SK-N-SH (cell line): ENCODE measurements around the gene WWTR1.

Experiments used
- ELF1 ChIP-seq: IDR thresholded peaks from 2 replicates; pipeline ENCODE4 v1.4.0; 2012
- EZH2phosphoT487 ChIP-seq: fragments of 200-600 bp; sonication (generic); IDR thresholded peaks from 2 replicates; pipeline ENCODE4 v1.6.1; 2017; ENCODE audit warnings: low read depth, mixed run types, mild to moderate bottlenecking, antibody characterized with exemption, moderate library complexity, borderline replicate concordance
- JUND ChIP-seq: IDR thresholded peaks from 2 replicates; pipeline ENCODE4 v1.4.0; 2012
- SIN3A ChIP-seq: IDR thresholded peaks from 2 replicates; pipeline ENCODE4 v1.6.1; 2012; ENCODE audit warnings: low read depth, mild to moderate bottlenecking, low read length, moderate library complexity, borderline replicate concordance
- TF ChIP-seq, protein P1 (sequence below): fragments of 200-600 bp; sonication (generic); IDR thresholded peaks from 2 replicates; pipeline ENCODE4 v1.6.1; 2017; ENCODE audit warnings: antibody characterized with exemption, mild to moderate bottlenecking, moderate library complexity
- TF ChIP-seq, protein P2 (sequence below): IDR thresholded peaks from 2 replicates; pipeline ENCODE4 v1.4.0; 2012; ENCODE audit warnings: low read depth
- TF ChIP-seq, protein P3 (sequence below): IDR thresholded peaks from 2 replicates; pipeline ENCODE4 v1.6.1; 2012; ENCODE audit warnings: mild to moderate bottlenecking, low read depth, low read length, moderate library complexity

DNA sequence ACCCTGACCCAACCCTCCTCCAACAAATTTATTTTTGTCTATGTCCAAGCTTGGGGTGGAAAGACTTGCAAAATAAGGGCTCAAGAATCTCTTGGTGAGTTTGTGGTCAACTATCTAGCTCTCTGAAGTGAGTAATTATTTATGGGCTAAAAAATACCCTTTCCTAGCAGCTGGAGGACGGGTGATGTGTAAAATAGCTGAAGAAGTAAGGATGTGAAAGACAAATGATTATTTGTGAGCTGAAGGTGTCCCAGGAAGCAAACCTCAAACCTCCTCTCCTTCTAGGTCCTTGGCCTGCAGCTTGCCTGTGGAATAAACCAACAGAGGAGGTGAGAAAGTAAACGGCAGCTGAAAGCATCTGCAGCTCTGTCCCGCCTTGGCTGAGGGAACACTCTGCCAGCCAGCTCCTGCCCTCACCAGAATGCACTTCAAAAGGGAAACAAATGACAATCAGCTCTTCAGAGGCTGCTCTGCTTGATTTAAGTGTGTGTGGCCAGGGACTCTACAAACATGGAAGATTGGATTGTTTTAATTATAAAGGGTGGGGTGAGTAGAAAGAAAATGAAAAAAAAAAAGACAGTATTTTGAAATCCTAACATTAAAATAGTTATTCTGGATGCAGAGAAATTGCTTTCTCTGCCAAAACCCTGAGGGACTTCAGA lies 123.0 kb downstream of the WWTR1 start:
- TF ChIP-seq, protein P1, sequence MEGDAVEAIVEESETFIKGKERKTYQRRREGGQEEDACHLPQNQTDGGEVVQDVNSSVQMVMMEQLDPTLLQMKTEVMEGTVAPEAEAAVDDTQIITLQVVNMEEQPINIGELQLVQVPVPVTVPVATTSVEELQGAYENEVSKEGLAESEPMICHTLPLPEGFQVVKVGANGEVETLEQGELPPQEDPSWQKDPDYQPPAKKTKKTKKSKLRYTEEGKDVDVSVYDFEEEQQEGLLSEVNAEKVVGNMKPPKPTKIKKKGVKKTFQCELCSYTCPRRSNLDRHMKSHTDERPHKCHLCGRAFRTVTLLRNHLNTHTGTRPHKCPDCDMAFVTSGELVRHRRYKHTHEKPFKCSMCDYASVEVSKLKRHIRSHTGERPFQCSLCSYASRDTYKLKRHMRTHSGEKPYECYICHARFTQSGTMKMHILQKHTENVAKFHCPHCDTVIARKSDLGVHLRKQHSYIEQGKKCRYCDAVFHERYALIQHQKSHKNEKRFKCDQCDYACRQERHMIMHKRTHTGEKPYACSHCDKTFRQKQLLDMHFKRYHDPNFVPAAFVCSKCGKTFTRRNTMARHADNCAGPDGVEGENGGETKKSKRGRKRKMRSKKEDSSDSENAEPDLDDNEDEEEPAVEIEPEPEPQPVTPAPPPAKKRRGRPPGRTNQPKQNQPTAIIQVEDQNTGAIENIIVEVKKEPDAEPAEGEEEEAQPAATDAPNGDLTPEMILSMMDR = no peak
- TF ChIP-seq EZH2phosphoT487 (no peak), SIN3A (no peak), ELF1 (no peak), JUND (no peak)
- TF ChIP-seq, protein P2, sequence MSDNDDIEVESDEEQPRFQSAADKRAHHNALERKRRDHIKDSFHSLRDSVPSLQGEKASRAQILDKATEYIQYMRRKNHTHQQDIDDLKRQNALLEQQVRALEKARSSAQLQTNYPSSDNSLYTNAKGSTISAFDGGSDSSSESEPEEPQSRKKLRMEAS = no peak
- TF ChIP-seq, protein P3, sequence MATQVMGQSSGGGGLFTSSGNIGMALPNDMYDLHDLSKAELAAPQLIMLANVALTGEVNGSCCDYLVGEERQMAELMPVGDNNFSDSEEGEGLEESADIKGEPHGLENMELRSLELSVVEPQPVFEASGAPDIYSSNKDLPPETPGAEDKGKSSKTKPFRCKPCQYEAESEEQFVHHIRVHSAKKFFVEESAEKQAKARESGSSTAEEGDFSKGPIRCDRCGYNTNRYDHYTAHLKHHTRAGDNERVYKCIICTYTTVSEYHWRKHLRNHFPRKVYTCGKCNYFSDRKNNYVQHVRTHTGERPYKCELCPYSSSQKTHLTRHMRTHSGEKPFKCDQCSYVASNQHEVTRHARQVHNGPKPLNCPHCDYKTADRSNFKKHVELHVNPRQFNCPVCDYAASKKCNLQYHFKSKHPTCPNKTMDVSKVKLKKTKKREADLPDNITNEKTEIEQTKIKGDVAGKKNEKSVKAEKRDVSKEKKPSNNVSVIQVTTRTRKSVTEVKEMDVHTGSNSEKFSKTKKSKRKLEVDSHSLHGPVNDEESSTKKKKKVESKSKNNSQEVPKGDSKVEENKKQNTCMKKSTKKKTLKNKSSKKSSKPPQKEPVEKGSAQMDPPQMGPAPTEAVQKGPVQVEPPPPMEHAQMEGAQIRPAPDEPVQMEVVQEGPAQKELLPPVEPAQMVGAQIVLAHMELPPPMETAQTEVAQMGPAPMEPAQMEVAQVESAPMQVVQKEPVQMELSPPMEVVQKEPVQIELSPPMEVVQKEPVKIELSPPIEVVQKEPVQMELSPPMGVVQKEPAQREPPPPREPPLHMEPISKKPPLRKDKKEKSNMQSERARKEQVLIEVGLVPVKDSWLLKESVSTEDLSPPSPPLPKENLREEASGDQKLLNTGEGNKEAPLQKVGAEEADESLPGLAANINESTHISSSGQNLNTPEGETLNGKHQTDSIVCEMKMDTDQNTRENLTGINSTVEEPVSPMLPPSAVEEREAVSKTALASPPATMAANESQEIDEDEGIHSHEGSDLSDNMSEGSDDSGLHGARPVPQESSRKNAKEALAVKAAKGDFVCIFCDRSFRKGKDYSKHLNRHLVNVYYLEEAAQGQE = no peak
